Esophagus muscularis mucosa (tissue), 4 donors: ENCODE data around the gene C11orf68. TPM values are rescaled to one million over a fixed set of nuclear protein-coding genes. Genes with fewer than 3 reads are reported as not detected.

Experiments used
- DNase-seq: peaks from one replicate; pipeline ENCODE4 v3.0.0-alpha.2; 2017; ENCODE audit errors: extremely low spot score
- H3K27ac ChIP-seq, 4 donors: fragments of 200-600 bp; sonication (generic); replicated peaks in 1 of 4; 1 replicate in 3 of 4; 2 replicates in 1 of 4; pipeline ENCODE4 v1.5.1; 2016 to 2019; ENCODE audit warnings: mild to moderate bottlenecking in 1 of 4
- H3K27me3 ChIP-seq, 4 donors: fragments of 200-600 bp; sonication (generic); one replicate each; pipeline versions ENCODE4 v1.5.1 to v1.6.0; 2016 to 2019
- H3K36me3 ChIP-seq, 4 donors: fragments of 200-600 bp; sonication (generic); one replicate each; pipeline ENCODE4 v1.5.1; 2016 to 2019
- H3K4me1 ChIP-seq, 4 donors: fragments of 200-600 bp; sonication (generic); one replicate each; pipeline ENCODE4 v1.5.1; 2016 to 2019
- H3K4me3 ChIP-seq, 4 donors: fragments of 200-600 bp; sonication (generic); 1 replicate in 2 of 4; 2 replicates in 2 of 4; pipeline ENCODE4 v1.5.1; 2016 to 2019; ENCODE audit warnings: mild to moderate bottlenecking in 4 of 4, moderate library complexity in 1 of 4
- H3K9me3 ChIP-seq, 4 donors: fragments of 200-600 bp; sonication (generic); 1 replicate in 3 of 4; 2 replicates in 1 of 4; pipeline ENCODE4 v1.5.1; 2016 to 2019
- CTCF ChIP-seq, 3 experiments: fragments of 200-600 bp in 2 of 3; fragments of 450-650 bp in 1 of 3; sonication (generic) in 2 of 3; IDR thresholded peaks; one replicate each; pipeline ENCODE4 v1.5.1; 2017 to 2019; ENCODE audit warnings: antibody characterized with exemption in 3 of 3, mild to moderate bottlenecking in 2 of 3, moderate library complexity in 1 of 3
- EP300 ChIP-seq: sonication (generic); formaldehyde crosslinking; IDR thresholded peaks from one replicate; pipeline ENCODE4 v1.6.1; 2017; ENCODE audit warnings: antibody characterized with exemption
- POLR2A ChIP-seq: fragments of 450-650 bp; IDR thresholded peaks from one replicate; pipeline ENCODE4 v1.6.1; 2017; ENCODE audit warnings: antibody characterized with exemption, moderate library complexity, mild to moderate bottlenecking, low read depth
- POLR2AphosphoS5 ChIP-seq, 2 donors: sonication (generic); formaldehyde crosslinking; IDR thresholded peaks; one replicate each; pipeline ENCODE4 v1.6.1; 2017; ENCODE audit warnings: antibody characterized with exemption in 2 of 2
- WGBS: methylation state at CpG from one replicate; pipeline ENCODE4 v1.1.5; 2018; 5-methylcytosine and 5-hydroxymethylcytosine counted together
- intact Hi-C: fragments of 100-400 bp; cut with DNase I; formaldehyde crosslinking; loops from one replicate; pipeline ENCODE4 v1.15.1; 2023
- total RNA-seq, 4 donors: library from RNA; depleted of rRNA; stranded (reverse); fragments of >200 nt; gene quantifications; one replicate each; pipeline versions ENCODE4 v1.1.0 to v1.2.1, GENCODE V29; 2016

Gene C11orf68
- total RNA-seq, 4 donors from 2014 or later, result 18.2 to 56.0 (median 28.0) TPM

- no peak for DNase-seq
- TF ChIP-seq POLR2A (no peak), EP300 (no peak), CTCF (IDR thresholded peaks at IDR 0.05) (no peak), POLR2AphosphoS5 (IDR thresholded peaks at IDR 0.05) (no peak)
- Histone ChIP-seq H3K36me3 (no peaks in the 10 kb centered on the region), H3K9me3 (no peaks in the 10 kb centered on the region), H3K4me1 (peaks cover 5 to 7% (median 6%) of the 10 kb centered on the region in 4 donors), H3K27ac (no peak overlapping the region), H3K4me3 (no peak overlapping the region), H3K27me3 (no peaks in the 10 kb centered on the region)
- 87% methylated on average over 5 of the region's 5 CpGs for WGBS
- intact Hi-C loops, result no loop called here
Observed at GRCh38 chr11:65906602-65907001, 12.3 kb downstream of the C11orf68 start.

DNA sequence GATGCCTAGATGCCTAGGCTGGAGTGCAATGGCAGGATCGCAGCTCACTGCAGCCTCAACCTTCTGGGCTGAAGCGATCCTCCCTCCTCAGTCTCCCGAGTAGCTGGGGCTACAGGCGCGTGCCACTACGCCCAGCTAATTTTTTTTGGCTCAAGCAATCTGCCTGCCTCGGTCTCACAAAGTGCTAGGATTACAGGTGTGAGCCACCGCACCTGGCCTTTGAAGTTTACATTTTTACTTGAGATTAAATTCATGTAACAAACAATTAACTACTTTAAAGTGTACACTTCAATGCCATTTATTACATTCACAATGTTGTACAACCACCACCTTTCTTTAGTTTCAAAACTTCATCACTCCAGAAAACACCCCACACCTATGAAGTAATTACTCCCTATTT is 15.1 kb downstream of the C11orf68 start:
- no peak for DNase-seq
- Histone ChIP-seq H3K4me3 (no peak overlapping the region), H3K4me1 (peaks cover 16 to 23% (median 22%) of the 10 kb centered on the region in 4 donors), H3K9me3 (no peaks in the 10 kb centered on the region), H3K27me3 (peaks cover 0 to 11% (median 0%) of the 10 kb centered on the region in 4 donors), H3K36me3 (no peaks in the 10 kb centered on the region), H3K27ac (no peak overlapping the region)
- intact Hi-C loops, result no loop called here
- TF ChIP-seq EP300 (no peak), POLR2AphosphoS5 (IDR thresholded peaks at IDR 0.05) (no peak), CTCF (IDR thresholded peaks at IDR 0.05) (no peak), POLR2A (no peak)
- 91% methylated on average over 8 of the region's 8 CpGs for whole genome bisulfite sequencing

DNA sequence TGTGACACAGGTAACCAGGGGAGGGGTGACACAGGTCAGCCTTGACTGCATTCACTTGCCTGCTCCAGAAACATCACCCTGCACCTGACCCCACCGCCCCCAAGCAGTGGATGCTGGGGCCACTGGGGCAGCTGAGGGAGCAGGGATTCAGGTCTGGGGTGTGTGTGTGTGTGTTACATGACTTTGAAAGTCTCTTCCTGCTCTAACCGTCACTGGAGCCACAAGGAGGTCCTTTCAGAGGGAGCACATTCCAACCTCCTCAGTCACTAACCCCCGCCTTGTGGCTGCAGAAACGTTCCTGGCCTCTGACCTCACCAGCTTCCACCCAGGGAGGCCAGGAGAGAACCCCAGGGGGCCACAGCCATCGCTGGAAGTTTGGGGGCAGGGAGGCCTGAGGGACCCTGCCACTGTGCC is 15.8 kb downstream of the C11orf68 start:
- H3K36me3 ChIP-seq, result no peaks in the 10 kb centered on the region
- TF ChIP-seq CTCF (IDR thresholded peaks at IDR 0.05) (no peak), POLR2A (no peak), EP300 (no peak), POLR2AphosphoS5 (IDR thresholded peaks at IDR 0.05) (no peak)
- 31% methylated on average over 5 of the region's 5 CpGs for WGBS
- H3K9me3 ChIP-seq, result no peaks in the 10 kb centered on the region
- H3K4me1 ChIP-seq, result peaks cover 16 to 24% (median 23%) of the 10 kb centered on the region in 4 donors
- intact Hi-C loops, result no loop called here
- no peak overlapping the region for H3K27ac ChIP-seq
- DNase-seq, result no peak
- H3K27me3 ChIP-seq, result peaks cover 0 to 11% (median 0%) of the 10 kb centered on the region in 4 donors
- H3K4me3 ChIP-seq, result no peak overlapping the region

DNA sequence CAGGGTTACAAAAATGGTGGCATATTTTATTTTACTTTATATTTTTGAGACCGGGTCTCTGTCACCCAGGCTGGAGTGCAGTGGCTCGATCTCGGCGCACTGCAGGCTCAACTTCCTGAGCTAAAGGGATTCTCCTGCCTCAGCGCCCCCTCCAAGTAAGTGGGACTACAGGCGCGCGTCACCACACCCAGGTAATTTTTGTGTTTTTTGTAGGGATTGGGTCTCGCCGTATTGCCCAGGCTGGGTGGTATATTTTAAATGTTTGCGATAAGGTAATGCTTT is 18.0 kb downstream of the C11orf68 start:
- TF ChIP-seq CTCF (IDR thresholded peaks at IDR 0.05) (no peak), EP300 (no peak), POLR2A (no peak), POLR2AphosphoS5 (IDR thresholded peaks at IDR 0.05) (no peak)

More for the DNA sequence above, 18.0 kb downstream of the C11orf68 start:
- peak overlapping the region; percentile 64 to 73 (median 68) for H3K4me3 ChIP-seq
- no peak for DNase-seq
- peaks cover 16 to 24% (median 23%) of the 10 kb centered on the region in 4 donors for H3K4me1 ChIP-seq
- H3K9me3 ChIP-seq, result no peaks in the 10 kb centered on the region
- H3K36me3 ChIP-seq, result no peaks in the 10 kb centered on the region
- WGBS, result 83% methylated on average over 11 of the region's 11 CpGs
- intact Hi-C loops, result no loop called here
- peak overlapping the region; percentile 56 to 80 (median 77) for H3K27ac ChIP-seq
- peaks cover 0 to 11% (median 0%) of the 10 kb centered on the region in 4 donors for H3K27me3 ChIP-seq
